ENCODE measurements around the gene NOL4L. TPM values are rescaled to one million over a fixed set of nuclear protein-coding genes. Genes with fewer than 3 reads are reported as not detected.

The NOL4L gene
- total and polyA plus RNA-seq, 9 donors = 10.4 to 20.0 (median 16.1) TPM

DNA sequence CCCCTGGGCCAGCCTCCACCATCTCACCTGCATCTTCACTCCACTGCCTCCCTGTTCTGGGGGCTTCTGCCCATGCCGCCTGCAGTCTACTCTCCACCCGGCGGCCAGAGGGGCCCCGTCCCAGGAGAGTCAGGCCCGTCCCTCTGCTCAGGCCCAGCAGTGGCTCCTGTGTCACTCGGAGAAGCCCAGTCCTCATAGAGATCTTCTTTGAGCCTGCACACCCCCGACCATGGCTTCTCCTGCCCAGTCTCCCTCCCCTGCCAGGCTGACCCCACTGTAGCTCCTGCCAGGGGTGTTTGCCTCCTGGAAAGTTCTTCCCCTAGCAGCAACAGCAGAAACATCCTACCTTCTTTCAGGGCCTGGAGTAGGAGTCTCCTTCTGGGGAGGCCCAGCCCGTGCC lies 22.2 kb upstream of the NOL4L start:
- H3K36me3 ChIP-seq (ENCODE audit: control insufficient read depth, insufficient read depth, low read length) = no peaks in the 10 kb centered on the region
- no peak for DNase-seq
- no peaks in the 10 kb centered on the region for H3K9me3 ChIP-seq (replicated peaks; ENCODE audit: control insufficient read depth, low read depth, low read length)
- no peak overlapping the region for H3K27ac ChIP-seq (ENCODE audit: low read length)
- H3K4me1 ChIP-seq (ENCODE audit: control insufficient read depth, insufficient read depth, low read length) = peaks cover 36% of the 10 kb centered on the region
- WGBS (ENCODE audit: insufficient coverage) = 61% methylated on average over 8 of the region's 8 CpGs
- peaks cover 22% of the 10 kb centered on the region for H3K27me3 ChIP-seq (ENCODE audit: control insufficient read depth, insufficient read depth, low read length)
- H3K4me3 ChIP-seq (ENCODE audit: low read length) = no peak overlapping the region

- Histone ChIP-seq H3K4me1 (ENCODE audit: control insufficient read depth, insufficient read depth, low read length) (peaks cover 36% of the 10 kb centered on the region), H3K36me3 (ENCODE audit: control insufficient read depth, insufficient read depth, low read length) (no peaks in the 10 kb centered on the region), H3K27ac (ENCODE audit: low read length) (no peak overlapping the region), H3K27me3 (ENCODE audit: control insufficient read depth, insufficient read depth, low read length) (peaks cover 22% of the 10 kb centered on the region), H3K9me3 (replicated peaks; ENCODE audit: control insufficient read depth, low read depth, low read length) (no peaks in the 10 kb centered on the region), H3K4me3 (ENCODE audit: low read length) (no peak overlapping the region)
- DNase-seq = no peak
- WGBS (ENCODE audit: insufficient coverage) = 81% methylated on average over 1 of the region's 1 CpG
Measured at GRCh38 chr20:32606790-32607189, 21.7 kb upstream of the NOL4L start.

DNA sequence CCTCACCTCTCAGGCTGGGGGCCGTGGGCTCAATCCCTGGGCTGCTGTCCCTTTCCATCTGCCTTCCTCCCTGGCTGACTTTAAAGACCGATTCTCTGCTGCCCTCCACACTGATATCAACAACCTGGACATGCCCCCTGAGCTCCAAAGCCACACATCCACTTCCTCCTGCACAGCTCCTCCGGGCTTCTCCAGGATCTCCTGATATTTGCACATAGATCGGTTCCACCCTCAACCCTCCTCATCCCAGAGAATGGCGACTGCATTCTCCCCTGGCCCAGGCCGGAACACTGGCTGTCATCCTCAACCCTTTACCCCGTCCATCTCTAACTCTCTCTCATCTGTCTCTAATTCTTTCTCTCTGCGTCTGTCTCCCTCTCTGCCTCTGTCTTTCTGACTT lies 21.0 kb upstream of the NOL4L start:
- H3K4me1 ChIP-seq (ENCODE audit: control insufficient read depth, insufficient read depth, low read length) = peaks cover 31% of the 10 kb centered on the region
- H3K36me3 ChIP-seq (ENCODE audit: control insufficient read depth, insufficient read depth, low read length) = no peaks in the 10 kb centered on the region
- DNase-seq = no peak
- H3K9me3 ChIP-seq (replicated peaks; ENCODE audit: control insufficient read depth, low read depth, low read length) = no peaks in the 10 kb centered on the region
- H3K27ac ChIP-seq (ENCODE audit: low read length) = no peak overlapping the region
- WGBS (ENCODE audit: insufficient coverage) = 37% methylated on average over 8 of the region's 8 CpGs
- peaks cover 24% of the 10 kb centered on the region for H3K27me3 ChIP-seq (ENCODE audit: control insufficient read depth, insufficient read depth, low read length)
- H3K4me3 ChIP-seq (ENCODE audit: low read length) = no peak overlapping the region

- WGBS (ENCODE audit: insufficient coverage) = 16% methylated on average over 8 of the region's 12 CpGs
- Histone ChIP-seq H3K9me3 (replicated peaks; ENCODE audit: control insufficient read depth, low read depth, low read length) (no peaks in the 10 kb centered on the region), H3K27ac (ENCODE audit: low read length) (no peak overlapping the region), H3K4me3 (ENCODE audit: low read length) (no peak overlapping the region), H3K36me3 (ENCODE audit: control insufficient read depth, insufficient read depth, low read length) (no peaks in the 10 kb centered on the region), H3K4me1 (ENCODE audit: control insufficient read depth, insufficient read depth, low read length) (peaks cover 22% of the 10 kb centered on the region), H3K27me3 (ENCODE audit: control insufficient read depth, insufficient read depth, low read length) (peaks cover 24% of the 10 kb centered on the region)
- DNase-seq = peak; percentile 54
Measured at GRCh38 chr20:32605167-32605656, 20.1 kb upstream of the NOL4L start.

GRCh38 chr20:32603046-32603726 lies 18.1 kb upstream of the NOL4L start:
- DNase-seq = peak; percentile 70
- H3K9me3 ChIP-seq (replicated peaks; ENCODE audit: control insufficient read depth, low read depth, low read length) = no peaks in the 10 kb centered on the region
- H3K36me3 ChIP-seq (ENCODE audit: control insufficient read depth, insufficient read depth, low read length) = no peaks in the 10 kb centered on the region
- peaks cover 26% of the 10 kb centered on the region for H3K27me3 ChIP-seq (ENCODE audit: control insufficient read depth, insufficient read depth, low read length)
- H3K27ac ChIP-seq (ENCODE audit: low read length) = no peak overlapping the region
- 86% methylated on average over 10 of the region's 18 CpGs for WGBS (ENCODE audit: insufficient coverage)
- H3K4me3 ChIP-seq (ENCODE audit: low read length) = no peak overlapping the region
- peaks cover 11% of the 10 kb centered on the region for H3K4me1 ChIP-seq (ENCODE audit: control insufficient read depth, insufficient read depth, low read length)

GRCh38 chr20:32602273-32602672 lies 17.1 kb upstream of the NOL4L start:
- H3K9me3 ChIP-seq (replicated peaks; ENCODE audit: control insufficient read depth, low read depth, low read length) = no peaks in the 10 kb centered on the region
- peaks cover 6% of the 10 kb centered on the region for H3K4me1 ChIP-seq (ENCODE audit: control insufficient read depth, insufficient read depth, low read length)
- no peak overlapping the region for H3K27ac ChIP-seq (ENCODE audit: low read length)
- DNase-seq = no peak
- H3K36me3 ChIP-seq (ENCODE audit: control insufficient read depth, insufficient read depth, low read length) = no peaks in the 10 kb centered on the region
- H3K27me3 ChIP-seq (ENCODE audit: control insufficient read depth, insufficient read depth, low read length) = peaks cover 26% of the 10 kb centered on the region
- H3K4me3 ChIP-seq (ENCODE audit: low read length) = no peak overlapping the region
- WGBS (ENCODE audit: insufficient coverage) = 73% methylated on average over 11 of the region's 11 CpGs

GRCh38 chr20:32600681-32601237 lies 15.6 kb upstream of the NOL4L start:
- H3K27me3 ChIP-seq (ENCODE audit: control insufficient read depth, insufficient read depth, low read length) = peaks cover 21% of the 10 kb centered on the region
- WGBS (ENCODE audit: insufficient coverage) = 78% methylated on average over 5 of the region's 7 CpGs
- peaks cover 6% of the 10 kb centered on the region for H3K4me1 ChIP-seq (ENCODE audit: control insufficient read depth, insufficient read depth, low read length)
- H3K36me3 ChIP-seq (ENCODE audit: control insufficient read depth, insufficient read depth, low read length) = no peaks in the 10 kb centered on the region
- H3K4me3 ChIP-seq (ENCODE audit: low read length) = no peak overlapping the region
- H3K9me3 ChIP-seq (replicated peaks; ENCODE audit: control insufficient read depth, low read depth, low read length) = no peaks in the 10 kb centered on the region
- H3K27ac ChIP-seq (ENCODE audit: low read length) = no peak overlapping the region
- DNase-seq = no peak

DNA sequence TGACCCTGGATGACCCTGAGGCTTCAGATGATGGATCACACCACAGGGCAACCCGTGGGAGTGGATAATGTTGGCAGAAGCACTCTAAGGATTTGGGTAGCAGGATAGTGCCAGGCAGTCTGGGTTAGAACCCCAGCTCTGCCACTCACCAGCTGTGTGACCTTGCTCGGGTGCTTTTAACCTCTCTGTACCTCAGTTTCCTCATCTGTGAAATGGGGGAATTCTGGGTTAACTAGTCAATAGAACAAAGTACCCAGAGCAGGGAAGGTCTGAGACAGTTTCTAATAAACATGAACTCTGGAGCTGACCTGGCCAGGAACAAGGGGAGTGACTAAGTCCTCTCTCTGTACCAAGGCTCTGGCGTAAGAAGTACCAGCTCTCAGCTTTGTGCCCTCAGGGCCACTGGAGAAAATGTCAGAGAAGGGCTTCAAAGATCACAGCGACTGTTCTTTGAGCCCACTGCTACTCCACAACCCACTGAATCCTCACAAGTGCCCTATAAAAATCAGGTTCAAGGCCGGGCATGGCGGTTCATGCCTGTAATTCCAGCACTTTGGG lies 14.7 kb upstream of the NOL4L start:
- Histone ChIP-seq H3K27ac (ENCODE audit: low read length) (no peak overlapping the region), H3K27me3 (ENCODE audit: control insufficient read depth, insufficient read depth, low read length) (peaks cover 13% of the 10 kb centered on the region), H3K4me1 (ENCODE audit: control insufficient read depth, insufficient read depth, low read length) (peaks cover 1% of the 10 kb centered on the region), H3K36me3 (ENCODE audit: control insufficient read depth, insufficient read depth, low read length) (no peaks in the 10 kb centered on the region), H3K4me3 (ENCODE audit: low read length) (no peak overlapping the region), H3K9me3 (replicated peaks; ENCODE audit: control insufficient read depth, low read depth, low read length) (no peaks in the 10 kb centered on the region)
- 76% methylated on average over 3 of the region's 6 CpGs for WGBS (ENCODE audit: insufficient coverage)
- DNase-seq = no peak

DNA sequence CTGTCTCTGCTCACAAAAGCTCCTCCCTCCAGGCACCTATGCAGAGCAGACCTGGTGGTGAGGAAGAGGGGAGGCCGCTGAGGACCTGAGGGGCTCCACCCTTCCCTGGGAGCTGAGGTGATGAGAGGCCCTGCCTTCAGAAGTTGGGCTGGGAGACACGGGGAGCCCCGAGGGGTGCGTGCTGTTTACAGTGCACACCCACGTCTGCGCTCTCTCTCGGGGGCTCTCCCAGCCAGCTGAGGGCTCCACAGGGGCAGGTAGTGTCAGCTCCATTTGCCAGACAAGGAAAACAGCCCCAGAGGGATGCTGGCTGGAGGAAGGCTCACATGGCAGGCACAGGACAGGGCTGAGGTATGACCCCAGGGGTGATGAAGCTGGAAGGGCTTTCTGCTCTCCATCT lies 13.5 kb upstream of the NOL4L start:
- H3K4me3 ChIP-seq (ENCODE audit: low read length) = no peak overlapping the region
- H3K27me3 ChIP-seq (ENCODE audit: control insufficient read depth, insufficient read depth, low read length) = peaks cover 4% of the 10 kb centered on the region
- H3K4me1 ChIP-seq (ENCODE audit: control insufficient read depth, insufficient read depth, low read length) = no peaks in the 10 kb centered on the region
- 45% methylated on average over 7 of the region's 7 CpGs for WGBS (ENCODE audit: insufficient coverage)
- H3K27ac ChIP-seq (ENCODE audit: low read length) = no peak overlapping the region
- H3K36me3 ChIP-seq (ENCODE audit: control insufficient read depth, insufficient read depth, low read length) = no peaks in the 10 kb centered on the region
- no peaks in the 10 kb centered on the region for H3K9me3 ChIP-seq (replicated peaks; ENCODE audit: control insufficient read depth, low read depth, low read length)
- no peak for DNase-seq

DNA sequence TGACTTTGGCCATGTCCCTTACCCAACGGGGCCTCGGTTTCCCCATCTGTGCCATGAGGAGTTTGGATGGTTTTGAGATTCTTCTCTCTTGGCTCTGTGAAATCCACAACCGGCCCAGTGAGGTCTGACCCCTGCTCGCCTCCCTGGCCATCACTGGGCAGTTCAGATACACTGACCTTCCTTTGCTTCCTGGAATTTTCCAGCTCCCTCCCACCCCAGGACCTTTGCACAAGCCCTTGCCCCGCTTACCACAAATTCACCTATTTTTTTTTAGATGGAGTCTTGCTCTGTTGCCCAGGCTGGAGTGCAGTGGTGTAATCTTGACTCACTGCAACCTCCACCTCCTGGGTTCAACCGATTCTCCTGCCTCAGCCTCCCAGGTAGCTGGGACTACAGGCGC lies 12.6 kb upstream of the NOL4L start:
- no peak overlapping the region for H3K27ac ChIP-seq (ENCODE audit: low read length)
- no peak for DNase-seq
- WGBS (ENCODE audit: insufficient coverage) = 76% methylated on average over 4 of the region's 7 CpGs

More for the DNA sequence above, 12.6 kb upstream of the NOL4L start:
- H3K4me1 ChIP-seq (ENCODE audit: control insufficient read depth, insufficient read depth, low read length) = no peaks in the 10 kb centered on the region
- H3K36me3 ChIP-seq (ENCODE audit: control insufficient read depth, insufficient read depth, low read length) = no peaks in the 10 kb centered on the region
- H3K27me3 ChIP-seq (ENCODE audit: control insufficient read depth, insufficient read depth, low read length) = peaks cover 4% of the 10 kb centered on the region
- H3K9me3 ChIP-seq (replicated peaks; ENCODE audit: control insufficient read depth, low read depth, low read length) = no peaks in the 10 kb centered on the region
- H3K4me3 ChIP-seq (ENCODE audit: low read length) = no peak overlapping the region
